ENCODE measurements around the gene LIN7B.
A peak's percentile ranks its signal among the peaks of the same experiment; 100 is the strongest.

Gene LIN7B

DNA sequence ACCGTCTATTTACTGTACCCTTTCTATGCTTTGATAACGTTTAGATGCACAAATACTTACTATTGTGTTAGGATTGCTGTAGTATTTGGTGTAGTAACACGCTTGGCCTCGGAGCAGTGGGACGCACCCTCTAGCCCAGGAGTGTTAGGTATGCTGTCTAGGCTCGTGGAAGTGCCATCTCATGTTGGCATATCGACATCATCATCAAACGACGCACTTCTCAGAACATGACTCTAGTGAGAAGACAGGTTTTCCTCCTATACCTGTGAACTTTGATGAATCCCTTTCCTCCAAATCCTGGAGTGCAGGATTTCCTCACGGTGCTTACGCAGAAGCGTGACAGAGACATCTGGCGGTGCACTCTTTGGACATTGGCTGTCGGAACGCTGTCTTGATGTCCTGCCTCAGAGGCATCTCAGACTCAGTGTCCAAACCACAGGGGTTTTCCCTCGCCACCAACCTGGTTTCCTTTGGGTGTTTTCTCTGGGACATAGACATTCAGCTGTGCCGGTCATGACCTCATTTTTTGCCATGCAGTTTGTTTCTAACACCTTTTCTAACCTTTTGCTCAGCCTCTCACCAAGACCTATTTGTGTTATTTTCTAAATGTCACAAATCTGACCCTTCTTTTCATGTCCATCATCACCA, 22.7 kb upstream of the LIN7B start:
- Histone ChIP-seq H3K4me3 (no peak overlapping the region), H3K27ac (no peak overlapping the region)

DNA sequence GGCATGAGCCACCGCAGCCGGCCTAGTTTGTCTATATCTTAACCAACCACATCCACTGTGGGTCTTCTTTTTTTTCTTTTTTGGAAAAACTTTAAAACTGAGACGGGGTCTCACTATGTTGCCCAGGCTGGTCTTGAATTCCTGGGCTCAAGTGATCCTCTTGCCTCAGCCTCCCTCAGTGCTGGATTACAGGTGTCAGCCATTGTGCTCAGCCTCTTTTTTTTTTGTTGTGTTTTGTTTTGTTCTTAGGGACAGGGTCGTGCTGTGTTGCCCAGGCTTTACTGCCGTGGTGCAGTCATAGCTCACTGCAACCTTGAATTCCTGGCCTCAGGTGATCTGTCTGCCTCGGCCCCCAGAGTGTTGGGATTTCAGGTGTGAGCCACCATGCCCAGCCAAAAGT, 21.5 kb upstream of the LIN7B start:
- Histone ChIP-seq H3K4me3 (no peak overlapping the region), H3K27ac (no peak overlapping the region)

DNA sequence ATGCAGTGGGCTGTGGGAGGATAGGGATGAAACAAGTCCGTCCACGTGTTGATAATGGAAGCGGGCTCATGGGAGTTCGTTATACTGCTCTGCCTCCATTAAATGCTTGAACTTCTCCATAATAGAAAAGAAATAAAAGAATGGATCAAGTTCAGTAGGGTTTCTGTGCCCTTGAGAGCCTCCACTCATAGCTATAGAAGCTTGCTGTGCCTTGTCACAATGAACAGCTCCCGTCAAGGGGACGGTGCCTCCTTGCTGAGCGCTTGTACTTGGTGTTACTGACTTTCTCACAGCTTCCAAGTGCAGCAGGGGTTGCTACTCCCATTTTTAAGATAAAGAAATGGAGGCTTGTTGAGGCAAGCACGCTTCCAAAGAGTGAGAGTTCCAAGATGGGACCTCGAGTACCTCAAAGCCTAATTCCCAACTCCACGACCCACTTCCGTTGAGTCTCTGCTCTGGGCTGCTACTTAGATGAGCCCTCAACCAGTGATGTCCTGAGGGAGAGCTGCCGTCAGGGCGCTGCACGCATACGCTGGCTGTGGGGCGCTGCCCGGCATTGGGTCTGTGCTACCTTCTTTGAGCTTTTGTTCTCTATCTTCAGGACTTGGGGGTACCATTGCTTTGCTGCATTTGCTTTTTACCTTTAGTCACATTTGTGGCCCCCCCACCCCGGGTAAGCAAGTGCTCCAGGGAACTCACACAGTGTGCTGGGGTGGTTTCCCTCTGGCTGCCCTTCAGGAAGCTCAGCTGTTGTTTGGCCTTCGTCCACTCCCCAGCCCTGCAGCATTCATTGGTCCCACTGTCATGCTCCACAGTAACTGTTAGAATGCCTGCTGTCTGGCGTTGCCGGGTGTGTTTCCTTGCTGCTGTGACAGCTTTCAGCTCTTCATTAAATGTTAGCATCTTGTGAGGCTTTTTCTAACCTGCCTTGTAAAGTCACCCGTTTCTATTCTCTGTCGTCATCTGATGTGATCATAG, 19.4 kb upstream of the LIN7B start:
- H3K4me3 ChIP-seq = no peak overlapping the region
- no peak overlapping the region for H3K27ac ChIP-seq

DNA sequence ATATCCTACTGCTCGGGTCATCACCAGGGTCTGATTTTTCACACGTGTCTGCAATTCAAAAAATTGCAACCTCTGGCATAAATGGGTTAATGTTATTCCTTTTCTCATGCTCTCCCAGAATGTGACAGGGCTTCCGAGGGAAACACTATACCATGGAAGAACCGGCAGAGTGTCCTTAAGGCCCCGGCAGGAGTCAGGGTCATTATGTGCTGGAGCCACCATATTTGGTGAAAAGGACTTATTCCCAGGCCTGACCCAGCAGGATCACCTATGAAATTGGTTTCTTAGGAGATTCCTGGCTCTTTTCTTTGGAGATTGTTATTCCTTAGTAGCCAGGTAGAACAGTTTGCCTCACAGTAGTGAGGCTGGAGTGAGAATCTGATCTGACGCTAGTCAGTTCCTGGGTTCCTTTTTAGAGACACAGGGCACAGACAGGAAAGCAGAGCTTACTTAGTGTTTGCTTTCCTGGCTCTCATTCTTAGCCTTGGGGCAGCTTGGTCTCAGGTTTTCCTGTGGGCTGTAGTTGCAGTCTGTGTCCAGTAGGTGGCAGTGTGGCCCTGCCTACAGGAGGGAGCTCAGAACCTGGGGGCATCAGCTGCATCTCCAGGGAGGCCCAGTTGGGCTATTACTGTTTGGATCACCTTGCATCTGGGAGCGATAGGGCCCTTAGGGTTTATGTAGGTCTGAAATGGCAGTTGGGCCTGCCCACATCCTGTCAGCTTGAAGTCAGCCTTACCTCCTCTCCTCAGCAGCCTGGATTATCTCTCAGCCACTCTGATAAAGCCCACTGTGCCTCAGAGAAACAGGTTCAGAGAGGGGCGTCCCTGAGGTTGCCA, 16.5 kb upstream of the LIN7B start:
- no peak overlapping the region for H3K27ac ChIP-seq
- H3K4me3 ChIP-seq = no peak overlapping the region

DNA sequence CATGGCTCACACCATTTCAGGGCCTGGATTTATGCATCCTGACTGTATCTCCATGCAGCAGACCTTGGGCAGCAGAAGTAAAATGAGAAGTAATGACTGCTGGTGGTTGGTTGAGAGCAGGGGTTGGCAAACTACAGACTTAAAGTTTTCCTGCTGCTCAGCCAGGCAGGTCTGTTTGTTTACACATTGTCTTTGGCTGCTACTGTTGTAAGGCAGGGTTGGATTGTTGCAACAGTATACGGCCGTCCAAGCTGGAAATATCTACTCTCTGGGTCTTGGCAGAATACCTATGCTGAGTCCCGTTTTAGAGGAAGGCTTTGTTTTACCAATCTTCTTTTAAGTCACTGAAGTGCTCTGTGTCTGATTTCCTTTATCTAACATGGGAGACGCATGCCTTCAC, 15.4 kb upstream of the LIN7B start:
- Histone ChIP-seq H3K4me3 (no peak overlapping the region), H3K27ac (no peak overlapping the region)

DNA sequence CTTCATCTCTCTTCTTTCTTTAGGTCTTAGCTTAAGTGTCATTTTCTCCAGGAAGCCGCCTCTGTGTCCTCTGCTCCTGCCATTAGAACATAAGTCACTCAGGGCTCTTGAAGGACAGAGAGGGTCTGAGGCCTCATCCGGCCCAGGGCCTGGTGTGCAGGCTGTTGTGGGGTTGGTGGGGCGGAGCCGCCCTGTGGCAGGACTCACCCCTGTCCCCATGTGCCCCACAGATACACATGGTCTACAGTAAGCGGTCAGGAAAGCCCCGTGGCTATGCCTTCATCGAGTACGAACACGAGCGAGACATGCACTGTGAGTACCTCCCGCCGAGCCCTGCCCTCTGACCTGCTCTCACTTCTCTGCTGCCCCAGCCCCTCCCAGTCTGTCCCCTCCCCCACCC, 13.0 kb upstream of the LIN7B start:
- Histone ChIP-seq H3K27ac (no peak overlapping the region), H3K4me3 (no peak overlapping the region)

DNA sequence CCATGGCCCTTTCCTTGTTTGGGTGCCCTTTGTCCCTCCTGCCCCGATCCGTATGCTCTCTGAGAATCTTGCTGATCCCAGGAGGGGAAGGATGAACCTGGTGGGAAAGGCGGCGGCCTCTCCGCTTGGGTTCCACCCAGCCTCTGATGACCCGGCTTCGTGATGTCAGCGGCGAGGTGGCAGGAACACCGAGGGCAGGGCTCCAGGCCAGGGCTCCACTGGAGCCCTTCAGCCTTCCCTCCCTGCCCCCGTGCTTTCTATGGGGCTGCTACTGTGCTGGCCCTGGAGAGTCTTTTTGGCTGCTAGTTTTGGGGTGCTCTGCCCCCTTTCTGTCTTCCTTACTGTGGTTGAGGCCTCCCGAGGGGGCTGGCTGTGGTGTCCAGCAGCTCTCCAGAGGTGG, 11.9 kb upstream of the LIN7B start:
- Histone ChIP-seq H3K27ac (no peak overlapping the region), H3K4me3 (no peak overlapping the region)

DNA sequence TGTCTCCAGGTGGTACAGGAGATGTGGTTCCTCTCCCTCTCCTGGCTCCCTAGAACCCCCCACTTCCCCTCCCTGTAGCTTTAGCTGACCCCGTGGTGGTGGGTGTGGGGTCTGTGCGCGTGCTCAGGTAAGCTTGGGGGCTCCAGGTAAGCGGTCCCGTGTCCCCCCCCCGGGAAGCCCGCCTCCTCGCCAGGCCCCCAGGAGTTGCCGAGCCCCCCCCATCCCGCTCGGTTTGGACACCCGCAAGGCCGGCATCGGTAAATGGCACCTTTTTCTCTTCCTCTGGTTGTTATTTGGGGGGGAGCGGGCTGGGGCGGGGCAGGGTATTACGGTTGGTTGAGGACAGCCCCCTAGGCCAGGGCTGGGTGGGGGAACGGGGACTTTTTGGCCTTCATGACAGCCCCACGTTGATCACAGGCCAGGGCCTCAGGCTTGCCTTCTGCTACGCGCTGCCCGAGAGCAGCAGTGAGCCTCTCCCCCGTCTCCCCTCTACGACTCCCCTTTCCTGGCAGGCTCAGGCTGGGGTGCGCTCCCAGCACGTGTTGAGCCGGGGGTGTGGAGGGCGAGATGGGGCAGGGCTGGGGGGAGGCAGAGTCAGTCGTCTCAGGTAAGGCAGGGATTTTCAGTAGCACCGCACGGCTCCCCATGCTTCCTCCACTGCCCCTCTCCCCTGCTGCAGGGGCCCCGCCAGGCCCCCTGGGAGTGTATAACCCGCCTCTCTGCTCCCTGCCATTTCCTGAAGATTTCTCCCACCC, 10.7 kb upstream of the LIN7B start:
- Histone ChIP-seq H3K27ac (no peak overlapping the region), H3K4me3 (no peak overlapping the region)

DNA sequence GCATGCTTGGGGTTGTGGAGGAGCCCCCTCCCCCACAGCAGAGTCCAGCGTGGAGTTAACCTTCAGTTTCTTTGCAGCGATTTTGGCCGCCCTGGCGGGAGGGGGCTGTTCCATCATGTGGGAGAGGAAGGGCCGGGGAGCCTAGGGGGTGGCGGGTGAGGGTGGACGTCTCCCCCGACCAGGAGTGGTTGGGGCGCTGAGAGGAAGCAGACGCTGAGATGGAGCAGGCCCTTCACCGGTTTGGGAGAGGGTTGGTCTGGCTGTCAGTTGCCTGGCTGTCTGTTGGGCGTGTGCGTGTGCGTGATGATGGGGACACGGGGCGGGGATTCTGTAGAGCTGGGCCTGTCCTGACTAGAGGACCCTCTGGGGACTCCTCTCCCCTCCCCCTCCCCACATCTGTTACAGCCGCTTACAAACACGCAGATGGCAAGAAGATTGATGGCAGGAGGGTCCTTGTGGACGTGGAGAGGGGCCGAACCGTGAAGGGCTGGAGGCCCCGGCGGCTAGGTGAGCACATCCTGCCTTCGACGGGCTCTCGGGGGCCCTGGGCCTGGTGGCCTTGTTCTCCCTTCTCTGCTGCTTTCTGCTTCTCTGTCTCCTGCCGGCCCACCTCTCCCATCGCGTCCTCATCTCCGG, 9.8 kb upstream of the LIN7B start:
- H3K27ac ChIP-seq = no peak overlapping the region

DNA sequence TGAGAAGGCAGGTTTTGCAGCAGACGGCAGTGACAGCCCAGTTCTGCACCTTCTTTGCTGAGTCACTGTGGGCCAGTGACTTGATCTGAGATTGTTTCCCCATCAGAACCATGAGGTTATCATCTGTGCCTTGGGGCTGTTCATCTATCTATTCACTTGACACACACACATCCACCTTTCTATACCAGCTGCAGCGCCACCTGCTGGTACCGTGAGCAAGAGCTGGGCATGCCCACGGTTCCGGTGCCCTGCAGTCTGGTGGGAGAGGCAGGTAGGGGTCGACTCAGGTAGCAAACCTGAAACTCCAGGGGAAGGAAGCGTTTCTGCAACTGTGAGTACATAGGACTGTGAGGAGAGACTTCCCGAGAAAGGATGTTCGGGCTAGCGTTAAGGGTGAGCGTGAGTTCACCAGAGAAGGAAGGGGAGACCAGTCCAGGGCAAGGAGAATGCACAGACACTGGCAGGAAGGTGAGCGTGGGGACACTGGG, 7.5 kb upstream of the LIN7B start:
- no peak overlapping the region for H3K27ac ChIP-seq
- H3K4me3 ChIP-seq = no peak overlapping the region

More for the DNA sequence above, 9.8 kb upstream of the LIN7B start:
- H3K4me3 ChIP-seq = no peak overlapping the region

DNA sequence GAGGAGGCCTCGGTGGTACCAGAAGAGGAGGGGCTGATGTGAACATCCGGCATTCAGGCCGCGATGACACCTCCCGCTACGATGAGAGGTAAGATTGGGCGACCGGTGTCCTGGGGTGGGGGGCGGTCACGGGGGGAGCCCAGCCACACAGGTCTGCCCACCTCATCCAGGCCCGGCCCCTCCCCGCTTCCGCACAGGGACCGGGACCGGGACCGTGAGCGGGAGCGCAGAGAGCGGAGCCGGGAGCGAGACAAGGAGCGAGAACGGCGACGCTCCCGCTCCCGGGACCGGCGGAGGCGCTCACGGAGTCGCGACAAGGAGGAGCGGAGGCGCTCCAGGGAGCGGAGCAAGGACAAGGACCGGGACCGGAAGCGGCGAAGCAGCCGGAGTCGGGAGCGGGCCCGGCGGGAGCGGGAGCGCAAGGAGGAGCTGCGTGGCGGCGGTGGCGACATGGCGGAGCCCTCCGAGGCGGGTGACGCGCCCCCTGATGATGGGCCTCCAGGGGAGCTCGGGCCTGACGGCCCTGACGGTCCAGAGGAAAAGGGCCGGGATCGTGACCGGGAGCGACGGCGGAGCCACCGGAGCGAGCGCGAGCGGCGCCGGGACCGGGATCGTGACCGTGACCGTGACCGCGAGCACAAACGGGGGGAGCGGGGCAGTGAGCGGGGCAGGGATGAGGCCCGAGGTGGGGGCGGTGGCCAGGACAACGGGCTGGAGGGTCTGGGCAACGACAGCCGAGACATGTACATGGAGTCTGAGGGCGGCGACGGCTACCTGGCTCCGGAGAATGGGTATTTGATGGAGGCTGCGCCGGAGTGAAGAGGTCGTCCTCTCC, 6.3 kb upstream of the LIN7B start:
- no peak overlapping the region for H3K4me3 ChIP-seq
- no peak overlapping the region for H3K27ac ChIP-seq

DNA sequence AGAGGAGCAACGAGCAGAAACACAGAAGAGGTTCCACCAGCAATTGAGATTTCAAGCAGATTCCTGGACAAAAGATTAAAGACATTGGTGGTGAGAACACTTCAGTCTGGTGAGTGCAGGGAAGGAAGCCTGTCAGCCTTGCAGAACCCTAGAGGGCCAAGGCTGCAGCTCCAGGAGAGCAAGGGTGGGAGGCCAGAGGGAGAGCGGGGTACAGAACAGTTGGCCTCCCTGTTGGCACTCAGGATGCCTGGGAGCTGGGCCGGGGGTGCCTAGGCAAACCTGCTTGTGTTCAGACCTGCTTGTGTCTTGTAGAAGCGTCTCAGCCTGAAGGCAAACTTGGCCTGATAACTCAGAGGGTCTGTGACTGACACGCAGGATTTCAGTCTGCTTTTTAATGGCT, 5.1 kb upstream of the LIN7B start:
- no peak overlapping the region for H3K27ac ChIP-seq
- no peak overlapping the region for H3K4me3 ChIP-seq

DNA sequence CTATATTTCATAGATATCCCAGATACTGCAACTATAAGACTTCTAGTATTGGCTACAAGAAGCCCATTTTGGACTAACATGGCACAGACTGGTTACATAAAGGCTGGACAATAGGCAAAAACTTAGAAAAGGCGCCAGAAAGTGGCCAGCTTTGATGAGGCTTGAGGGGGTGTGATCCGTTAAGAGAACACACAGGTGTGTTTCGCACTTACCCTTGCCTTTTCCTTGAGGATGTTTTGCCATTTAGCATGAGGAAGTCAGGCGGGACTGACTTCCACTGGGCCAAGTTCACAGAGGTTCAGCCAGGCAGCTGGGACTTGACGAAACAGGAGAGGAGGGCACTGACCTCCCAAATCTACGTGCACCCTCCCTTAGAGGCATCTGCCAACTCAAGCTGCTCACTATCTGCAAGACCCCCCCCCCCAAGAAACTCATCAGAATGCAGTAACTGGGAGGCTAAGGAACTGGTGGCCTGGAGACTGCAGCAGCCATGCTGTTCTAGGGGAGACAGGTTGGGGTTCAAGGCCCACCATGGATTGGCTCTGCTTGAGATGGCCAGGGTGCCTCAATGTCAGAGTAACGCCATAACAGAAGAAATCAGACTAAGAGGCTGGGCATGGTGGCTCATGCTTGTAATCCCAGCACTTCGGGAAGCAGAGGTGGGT, 4.5 kb upstream of the LIN7B start:
- Histone ChIP-seq H3K4me3 (no peak overlapping the region), H3K27ac (no peak overlapping the region)

DNA sequence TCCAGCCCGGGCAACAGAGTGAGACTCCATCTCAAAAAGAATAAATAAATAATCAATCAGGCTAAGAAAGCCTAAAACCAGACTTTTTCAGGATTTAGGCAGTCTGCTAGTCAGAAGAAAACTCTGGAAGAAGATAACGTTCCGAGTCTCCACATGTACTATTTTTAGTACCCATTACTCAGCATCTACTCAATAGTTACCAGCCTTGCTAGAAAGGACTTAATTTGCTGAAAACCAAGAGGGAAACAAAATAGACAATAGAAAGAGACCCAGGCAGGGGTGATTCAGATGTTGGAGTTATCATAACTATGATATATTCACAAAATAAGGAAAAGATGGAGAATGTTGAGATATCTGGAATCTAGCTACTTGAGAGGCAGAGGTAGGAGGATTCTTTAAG, 3.6 kb upstream of the LIN7B start:
- H3K27ac ChIP-seq = no peak overlapping the region
- H3K4me3 ChIP-seq = no peak overlapping the region

DNA sequence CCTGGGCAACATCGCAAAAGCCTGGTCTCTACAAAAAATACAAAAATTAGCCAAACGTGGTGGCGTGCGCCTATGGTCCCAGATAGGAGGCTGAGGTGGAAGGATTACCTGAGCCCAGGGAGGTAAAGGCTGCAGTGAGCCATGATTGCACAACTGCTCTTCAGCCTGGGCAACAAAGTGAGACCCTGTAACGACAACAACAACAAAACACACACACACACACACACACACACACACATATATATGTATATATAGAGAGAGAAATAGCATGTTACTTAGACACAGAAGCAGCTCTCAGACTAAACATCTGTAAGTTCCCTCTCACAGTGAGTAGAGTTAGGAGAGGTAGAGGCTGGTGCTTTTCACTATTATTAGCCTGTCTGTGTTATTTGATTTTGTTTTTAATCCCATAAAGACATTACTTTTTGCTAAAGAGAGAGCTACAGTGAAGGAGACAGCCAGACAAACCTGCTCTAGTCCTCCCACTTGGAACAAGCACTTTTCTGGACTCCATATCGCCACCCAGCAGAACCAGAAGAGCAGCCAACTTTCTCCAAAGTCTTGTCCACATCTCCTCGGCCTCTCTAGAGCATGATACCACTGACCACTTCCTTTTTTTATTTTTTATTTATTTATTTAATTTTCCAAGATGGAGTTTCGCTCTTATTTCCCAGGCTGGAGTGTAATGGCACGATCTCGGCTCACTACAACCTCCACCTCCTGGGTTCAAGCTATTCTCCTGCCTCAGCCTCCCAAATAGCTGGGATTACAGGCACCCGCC, 2.8 kb upstream of the LIN7B start:
- no peak overlapping the region for H3K4me3 ChIP-seq
- H3K27ac ChIP-seq = no peak overlapping the region

DNA sequence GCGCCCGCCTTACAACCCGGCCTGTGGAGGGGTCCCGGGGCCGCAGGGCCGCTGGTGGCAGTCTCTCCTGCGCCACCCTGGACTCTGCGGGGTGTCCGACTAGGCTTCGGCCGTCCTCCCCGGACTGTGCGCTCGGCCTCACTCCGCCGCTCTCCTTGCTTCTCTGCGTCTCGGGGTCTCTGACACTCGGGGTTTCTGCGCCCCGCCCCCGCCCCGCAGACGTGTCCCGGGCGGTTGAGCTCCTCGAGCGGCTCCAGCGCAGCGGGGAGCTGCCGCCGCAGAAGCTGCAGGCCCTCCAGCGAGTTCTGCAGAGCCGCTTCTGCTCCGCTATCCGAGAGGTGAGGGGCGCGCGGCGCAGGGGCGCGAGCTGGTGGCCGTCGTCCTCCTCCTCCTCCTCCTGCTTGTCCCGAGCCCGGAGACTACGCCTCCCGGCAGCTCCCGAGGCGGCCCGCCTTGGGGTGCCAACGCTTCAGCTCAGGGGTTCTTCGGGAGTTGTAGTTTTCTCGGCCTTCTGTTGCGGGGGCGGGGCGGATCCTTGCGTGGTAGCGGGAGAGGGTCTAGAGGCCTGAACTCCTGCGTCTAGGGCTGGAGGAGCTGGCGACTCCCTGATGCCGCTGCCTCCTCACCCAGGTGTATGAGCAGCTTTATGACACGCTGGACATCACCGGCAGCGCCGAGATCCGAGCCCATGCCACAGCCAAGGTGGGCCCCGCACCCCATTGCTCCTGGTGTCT, 627 bp downstream of the LIN7B start:
- Histone ChIP-seq H3K27ac (peak overlapping the region; percentile 23 to 87 (median 80)), H3K4me3 (peak overlapping the region; percentile 66 to 96 (median 86))
